ENCODE results near the gene LLGL2. TPM values are rescaled to one million over a fixed set of nuclear protein-coding genes. Genes with fewer than 3 reads are reported as not detected.

Gene LLGL2
- total RNA-seq, 1 donor from 2014 or later = 34.4 TPM

GRCh38 chr17:75557852-75558665 lies 32.6 kb downstream of the LLGL2 start:
- no peak overlapping the region for H3K27ac Mint-ChIP-seq (ENCODE audit: unreplicated experiment)

GRCh38 chr17:75558666-75559530 lies 33.4 kb downstream of the LLGL2 start:
- Mint-ChIP-seq H3K4me1 (ENCODE audit: unreplicated experiment) (no peaks in the 10 kb centered on the region), H3K36me3 (ENCODE audit: low read depth, unreplicated experiment) (no peaks in the 10 kb centered on the region), H3K27me3 (ENCODE audit: unreplicated experiment) (peaks cover 2% of the 10 kb centered on the region), H3K9me3 (ENCODE audit: unreplicated experiment) (no peaks in the 10 kb centered on the region), H3K4me3 (ENCODE audit: unreplicated experiment) (no peak overlapping the region), H3K27ac (ENCODE audit: unreplicated experiment) (no peak overlapping the region)
- TF ChIP-seq, protein P1, sequence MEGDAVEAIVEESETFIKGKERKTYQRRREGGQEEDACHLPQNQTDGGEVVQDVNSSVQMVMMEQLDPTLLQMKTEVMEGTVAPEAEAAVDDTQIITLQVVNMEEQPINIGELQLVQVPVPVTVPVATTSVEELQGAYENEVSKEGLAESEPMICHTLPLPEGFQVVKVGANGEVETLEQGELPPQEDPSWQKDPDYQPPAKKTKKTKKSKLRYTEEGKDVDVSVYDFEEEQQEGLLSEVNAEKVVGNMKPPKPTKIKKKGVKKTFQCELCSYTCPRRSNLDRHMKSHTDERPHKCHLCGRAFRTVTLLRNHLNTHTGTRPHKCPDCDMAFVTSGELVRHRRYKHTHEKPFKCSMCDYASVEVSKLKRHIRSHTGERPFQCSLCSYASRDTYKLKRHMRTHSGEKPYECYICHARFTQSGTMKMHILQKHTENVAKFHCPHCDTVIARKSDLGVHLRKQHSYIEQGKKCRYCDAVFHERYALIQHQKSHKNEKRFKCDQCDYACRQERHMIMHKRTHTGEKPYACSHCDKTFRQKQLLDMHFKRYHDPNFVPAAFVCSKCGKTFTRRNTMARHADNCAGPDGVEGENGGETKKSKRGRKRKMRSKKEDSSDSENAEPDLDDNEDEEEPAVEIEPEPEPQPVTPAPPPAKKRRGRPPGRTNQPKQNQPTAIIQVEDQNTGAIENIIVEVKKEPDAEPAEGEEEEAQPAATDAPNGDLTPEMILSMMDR (IDR thresholded peaks at IDR 0.05; ENCODE audit: unreplicated experiment) = no peak
- DNase-seq (ENCODE audit: low spot score) = no peak

More at GRCh38 chr17:75557852-75558665, 32.6 kb downstream of the LLGL2 start:
- H3K9me3 Mint-ChIP-seq (ENCODE audit: unreplicated experiment) = no peaks in the 10 kb centered on the region
- TF ChIP-seq, protein P1 (IDR thresholded peaks at IDR 0.05; ENCODE audit: unreplicated experiment) = no peak
- no peak for DNase-seq (ENCODE audit: low spot score)
- peaks cover 6% of the 10 kb centered on the region for H3K27me3 Mint-ChIP-seq (ENCODE audit: unreplicated experiment)
- no peak overlapping the region for H3K4me3 Mint-ChIP-seq (ENCODE audit: unreplicated experiment)
- H3K4me1 Mint-ChIP-seq (ENCODE audit: unreplicated experiment) = peaks cover 6% of the 10 kb centered on the region
- H3K36me3 Mint-ChIP-seq (ENCODE audit: low read depth, unreplicated experiment) = no peaks in the 10 kb centered on the region

- TF ChIP-seq, protein P1 (IDR thresholded peaks at IDR 0.05; ENCODE audit: unreplicated experiment) = no peak
- Mint-ChIP-seq H3K36me3 (ENCODE audit: low read depth, unreplicated experiment) (no peaks in the 10 kb centered on the region), H3K27ac (ENCODE audit: unreplicated experiment) (no peak overlapping the region), H3K4me1 (ENCODE audit: unreplicated experiment) (no peaks in the 10 kb centered on the region), H3K27me3 (ENCODE audit: unreplicated experiment) (peaks cover 2% of the 10 kb centered on the region), H3K4me3 (ENCODE audit: unreplicated experiment) (no peak overlapping the region), H3K9me3 (ENCODE audit: unreplicated experiment) (no peaks in the 10 kb centered on the region)
- DNase-seq (ENCODE audit: low spot score) = no peak
These were observed 34.5 kb downstream of the LLGL2 start for GRCh38 chr17:75559958-75560533.

DNA sequence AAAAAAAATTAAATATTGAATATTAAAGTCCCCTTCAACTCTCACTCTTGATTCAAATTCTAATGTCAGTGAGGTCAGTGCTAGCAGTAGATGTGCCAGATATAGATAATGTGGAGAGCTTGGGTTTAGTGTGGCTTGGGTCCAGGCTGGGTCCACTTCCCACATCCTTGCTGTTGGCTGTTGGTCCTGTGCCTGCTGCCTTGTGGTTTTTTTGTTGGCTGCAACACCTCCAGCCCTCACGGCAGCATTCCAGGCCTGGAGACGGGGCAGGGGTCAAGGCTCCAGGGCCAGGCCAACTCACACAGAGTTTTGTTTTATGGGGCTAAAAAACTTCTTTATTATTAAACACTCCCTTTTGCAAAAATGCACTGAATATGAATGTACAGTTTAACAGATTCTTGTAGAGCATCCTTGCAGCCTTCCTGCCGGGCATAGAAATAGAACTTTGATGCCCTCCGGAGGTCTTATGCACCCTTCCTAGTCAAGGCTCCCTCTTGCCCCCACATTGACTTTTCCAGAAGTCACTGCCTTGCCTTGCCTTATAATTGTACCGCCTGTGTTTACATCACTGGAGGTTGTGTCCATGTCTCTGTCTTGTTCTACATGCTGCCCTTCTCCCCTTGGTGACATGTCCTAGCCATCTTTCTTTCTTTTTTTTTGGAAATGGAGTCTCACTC lies 36.6 kb downstream of the LLGL2 start:
- no peak for DNase-seq (ENCODE audit: low spot score)
- no peak overlapping the region for H3K27ac Mint-ChIP-seq (ENCODE audit: unreplicated experiment)
- H3K9me3 Mint-ChIP-seq (ENCODE audit: unreplicated experiment) = no peaks in the 10 kb centered on the region
- peaks cover 4% of the 10 kb centered on the region for H3K27me3 Mint-ChIP-seq (ENCODE audit: unreplicated experiment)
- TF ChIP-seq, protein P1 (IDR thresholded peaks at IDR 0.05; ENCODE audit: unreplicated experiment) = no peak
- no peak overlapping the region for H3K4me3 Mint-ChIP-seq (ENCODE audit: unreplicated experiment)
- peaks cover 10% of the 10 kb centered on the region for H3K36me3 Mint-ChIP-seq (ENCODE audit: low read depth, unreplicated experiment)
- no peaks in the 10 kb centered on the region for H3K4me1 Mint-ChIP-seq (ENCODE audit: unreplicated experiment)

Measured in endothelial cell (in vitro differentiated cells).